ENCODE data around the gene TMEM259. TPM values are rescaled to one million over a fixed set of nuclear protein-coding genes. Genes with fewer than 3 reads are reported as not detected.

Gene TMEM259
- total and polyA plus RNA-seq, 2 experiments from 2014 or later, result 82.8 to 196 TPM

DNA sequence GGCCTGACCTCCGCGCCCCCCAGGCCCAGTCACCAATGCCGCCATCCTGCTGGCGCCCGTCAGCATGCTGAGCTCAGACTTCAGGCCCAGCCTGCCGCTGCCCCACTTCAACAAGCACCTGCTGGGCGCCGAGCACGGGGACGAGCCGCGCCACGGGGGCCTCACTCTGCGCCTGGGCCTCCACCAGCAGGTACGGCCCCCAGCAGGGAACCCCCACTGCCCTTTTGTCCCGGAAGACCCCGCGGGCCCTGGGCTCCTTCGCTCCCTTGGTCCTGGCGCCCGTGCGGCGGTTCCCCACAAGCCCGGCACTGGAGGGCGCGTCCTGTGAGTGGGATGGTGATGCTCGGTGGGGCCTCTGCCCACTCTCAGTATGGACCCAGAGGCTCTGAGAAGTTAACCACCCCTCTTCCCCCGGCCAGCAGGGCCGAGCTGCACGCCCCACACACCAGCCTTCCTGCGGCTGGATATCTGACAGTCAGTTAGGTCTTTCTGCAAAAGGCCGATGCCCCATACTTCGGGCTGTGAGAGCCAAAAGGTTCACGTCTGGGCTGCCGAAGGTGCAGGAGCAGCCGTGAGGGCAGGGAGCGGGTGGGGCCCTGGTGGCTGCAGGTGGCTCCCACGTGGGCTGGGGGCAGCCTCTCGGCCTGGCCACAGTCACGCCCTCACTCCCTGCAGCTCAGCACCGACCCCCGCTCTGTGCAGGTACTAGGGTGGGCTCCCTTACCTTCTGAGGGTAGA lies 28.8 kb downstream of the TMEM259 start:
- Mint-ChIP-seq H3K36me3 (ENCODE audit: low read depth) (peaks cover 26% of the 10 kb centered on the region), H3K27me3 (ENCODE audit: insufficient read depth, low read depth, poor library complexity) (peaks cover 20% of the 10 kb centered on the region), H3K4me1 (peaks cover 3% of the 10 kb centered on the region; the same call in 1 of the 3 replicates), H3K4me3 (no peak overlapping the region), H3K9me3 (no peaks in the 10 kb centered on the region), H3K27ac (no peak overlapping the region)
- DNase-seq (ENCODE audit: low spot score) (no peak), ATAC-seq (peak; percentile 19; the same call in 2 of the 3 replicates)
- TF ChIP-seq, protein P1, sequence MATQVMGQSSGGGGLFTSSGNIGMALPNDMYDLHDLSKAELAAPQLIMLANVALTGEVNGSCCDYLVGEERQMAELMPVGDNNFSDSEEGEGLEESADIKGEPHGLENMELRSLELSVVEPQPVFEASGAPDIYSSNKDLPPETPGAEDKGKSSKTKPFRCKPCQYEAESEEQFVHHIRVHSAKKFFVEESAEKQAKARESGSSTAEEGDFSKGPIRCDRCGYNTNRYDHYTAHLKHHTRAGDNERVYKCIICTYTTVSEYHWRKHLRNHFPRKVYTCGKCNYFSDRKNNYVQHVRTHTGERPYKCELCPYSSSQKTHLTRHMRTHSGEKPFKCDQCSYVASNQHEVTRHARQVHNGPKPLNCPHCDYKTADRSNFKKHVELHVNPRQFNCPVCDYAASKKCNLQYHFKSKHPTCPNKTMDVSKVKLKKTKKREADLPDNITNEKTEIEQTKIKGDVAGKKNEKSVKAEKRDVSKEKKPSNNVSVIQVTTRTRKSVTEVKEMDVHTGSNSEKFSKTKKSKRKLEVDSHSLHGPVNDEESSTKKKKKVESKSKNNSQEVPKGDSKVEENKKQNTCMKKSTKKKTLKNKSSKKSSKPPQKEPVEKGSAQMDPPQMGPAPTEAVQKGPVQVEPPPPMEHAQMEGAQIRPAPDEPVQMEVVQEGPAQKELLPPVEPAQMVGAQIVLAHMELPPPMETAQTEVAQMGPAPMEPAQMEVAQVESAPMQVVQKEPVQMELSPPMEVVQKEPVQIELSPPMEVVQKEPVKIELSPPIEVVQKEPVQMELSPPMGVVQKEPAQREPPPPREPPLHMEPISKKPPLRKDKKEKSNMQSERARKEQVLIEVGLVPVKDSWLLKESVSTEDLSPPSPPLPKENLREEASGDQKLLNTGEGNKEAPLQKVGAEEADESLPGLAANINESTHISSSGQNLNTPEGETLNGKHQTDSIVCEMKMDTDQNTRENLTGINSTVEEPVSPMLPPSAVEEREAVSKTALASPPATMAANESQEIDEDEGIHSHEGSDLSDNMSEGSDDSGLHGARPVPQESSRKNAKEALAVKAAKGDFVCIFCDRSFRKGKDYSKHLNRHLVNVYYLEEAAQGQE (IDR thresholded peaks at IDR 0.05; ENCODE audit: unreplicated experiment), result no peak
- TF ChIP-seq STAT1 (IDR thresholded peaks at IDR 0.05; ENCODE audit: unreplicated experiment) (no peak), EZH2phosphoT487 (IDR thresholded peaks at IDR 0.05; ENCODE audit: unreplicated experiment) (no peak), ZNF331 (CRISPR knock-in tag; IDR thresholded peaks at IDR 0.05; ENCODE audit: low read depth) (no peak), CTCF (conservative IDR thresholded peaks at IDR 0.05; ENCODE audit: low read depth in 2 of 2) (no peak), ZNF114 (CRISPR knock-in tag; IDR thresholded peaks at IDR 0.05) (no peak), JUNB (IDR thresholded peaks at IDR 0.05; ENCODE audit: unreplicated experiment) (no peak), POLR2AphosphoS5 (IDR thresholded peaks at IDR 0.05; ENCODE audit: low read depth) (no peak), NANOG (IDR thresholded peaks at IDR 0.05; ENCODE audit: borderline replicate concordance) (no peak), CREB1 (CRISPR knock-in tag; IDR thresholded peaks at IDR 0.05; ENCODE audit: low read depth) (no peak), ETS1 (IDR thresholded peaks at IDR 0.05) (no peak), EZH2 (IDR thresholded peaks at IDR 0.05; ENCODE audit: low read depth, unreplicated experiment) (no peak)
- TF ChIP-seq, protein P2, sequence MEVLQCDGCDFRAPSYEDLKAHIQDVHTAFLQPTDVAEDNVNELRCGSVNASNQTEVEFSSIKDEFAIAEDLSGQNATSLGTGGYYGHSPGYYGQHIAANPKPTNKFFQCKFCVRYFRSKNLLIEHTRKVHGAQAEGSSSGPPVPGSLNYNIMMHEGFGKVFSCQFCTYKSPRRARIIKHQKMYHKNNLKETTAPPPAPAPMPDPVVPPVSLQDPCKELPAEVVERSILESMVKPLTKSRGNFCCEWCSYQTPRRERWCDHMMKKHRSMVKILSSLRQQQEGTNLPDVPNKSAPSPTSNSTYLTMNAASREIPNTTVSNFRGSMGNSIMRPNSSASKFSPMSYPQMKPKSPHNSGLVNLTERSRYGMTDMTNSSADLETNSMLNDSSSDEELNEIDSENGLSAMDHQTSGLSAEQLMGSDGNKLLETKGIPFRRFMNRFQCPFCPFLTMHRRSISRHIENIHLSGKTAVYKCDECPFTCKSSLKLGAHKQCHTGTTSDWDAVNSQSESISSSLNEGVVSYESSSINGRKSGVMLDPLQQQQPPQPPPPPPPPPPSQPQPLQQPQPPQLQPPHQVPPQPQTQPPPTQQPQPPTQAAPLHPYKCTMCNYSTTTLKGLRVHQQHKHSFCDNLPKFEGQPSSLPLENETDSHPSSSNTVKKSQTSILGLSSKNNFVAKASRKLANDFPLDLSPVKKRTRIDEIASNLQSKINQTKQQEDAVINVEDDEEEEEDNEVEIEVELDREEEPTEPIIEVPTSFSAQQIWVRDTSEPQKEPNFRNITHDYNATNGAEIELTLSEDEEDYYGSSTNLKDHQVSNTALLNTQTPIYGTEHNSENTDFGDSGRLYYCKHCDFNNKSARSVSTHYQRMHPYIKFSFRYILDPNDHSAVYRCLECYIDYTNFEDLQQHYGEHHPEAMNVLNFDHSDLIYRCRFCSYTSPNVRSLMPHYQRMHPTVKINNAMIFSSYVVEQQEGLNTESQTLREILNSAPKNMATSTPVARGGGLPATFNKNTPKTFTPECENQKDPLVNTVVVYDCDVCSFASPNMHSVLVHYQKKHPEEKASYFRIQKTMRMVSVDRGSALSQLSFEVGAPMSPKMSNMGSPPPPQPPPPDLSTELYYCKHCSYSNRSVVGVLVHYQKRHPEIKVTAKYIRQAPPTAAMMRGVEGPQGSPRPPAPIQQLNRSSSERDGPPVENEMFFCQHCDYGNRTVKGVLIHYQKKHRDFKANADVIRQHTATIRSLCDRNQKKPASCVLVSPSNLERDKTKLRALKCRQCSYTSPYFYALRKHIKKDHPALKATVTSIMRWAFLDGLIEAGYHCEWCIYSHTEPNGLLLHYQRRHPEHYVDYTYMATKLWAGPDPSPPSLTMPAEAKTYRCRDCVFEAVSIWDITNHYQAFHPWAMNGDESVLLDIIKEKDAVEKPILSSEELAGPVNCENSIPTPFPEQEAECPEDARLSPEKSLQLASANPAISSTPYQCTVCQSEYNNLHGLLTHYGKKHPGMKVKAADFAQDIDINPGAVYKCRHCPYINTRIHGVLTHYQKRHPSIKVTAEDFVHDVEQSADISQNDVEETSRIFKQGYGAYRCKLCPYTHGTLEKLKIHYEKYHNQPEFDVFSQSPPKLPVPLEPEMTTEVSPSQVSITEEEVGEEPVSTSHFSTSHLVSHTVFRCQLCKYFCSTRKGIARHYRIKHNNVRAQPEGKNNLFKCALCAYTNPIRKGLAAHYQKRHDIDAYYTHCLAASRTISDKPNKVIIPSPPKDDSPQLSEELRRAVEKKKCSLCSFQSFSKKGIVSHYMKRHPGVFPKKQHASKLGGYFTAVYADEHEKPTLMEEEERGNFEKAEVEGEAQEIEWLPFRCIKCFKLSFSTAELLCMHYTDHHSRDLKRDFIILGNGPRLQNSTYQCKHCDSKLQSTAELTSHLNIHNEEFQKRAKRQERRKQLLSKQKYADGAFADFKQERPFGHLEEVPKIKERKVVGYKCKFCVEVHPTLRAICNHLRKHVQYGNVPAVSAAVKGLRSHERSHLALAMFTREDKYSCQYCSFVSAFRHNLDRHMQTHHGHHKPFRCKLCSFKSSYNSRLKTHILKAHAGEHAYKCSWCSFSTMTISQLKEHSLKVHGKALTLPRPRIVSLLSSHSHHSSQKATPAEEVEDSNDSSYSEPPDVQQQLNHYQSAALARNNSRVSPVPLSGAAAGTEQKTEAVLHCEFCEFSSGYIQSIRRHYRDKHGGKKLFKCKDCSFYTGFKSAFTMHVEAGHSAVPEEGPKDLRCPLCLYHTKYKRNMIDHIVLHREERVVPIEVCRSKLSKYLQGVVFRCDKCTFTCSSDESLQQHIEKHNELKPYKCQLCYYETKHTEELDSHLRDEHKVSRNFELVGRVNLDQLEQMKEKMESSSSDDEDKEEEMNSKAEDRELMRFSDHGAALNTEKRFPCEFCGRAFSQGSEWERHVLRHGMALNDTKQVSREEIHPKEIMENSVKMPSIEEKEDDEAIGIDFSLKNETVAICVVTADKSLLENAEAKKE (CRISPR knock-in tag; IDR thresholded peaks at IDR 0.05), result no peak
- no peak overlapping the region for H2AFZ ChIP-seq
- peaks cover 25% of the 10 kb centered on the region for H3F3A ChIP-seq (replicated peaks; ENCODE audit: low read depth)
- H3K27me3 ChIP-seq (ENCODE audit: insufficient read depth), result peaks cover 3% of the 10 kb centered on the region; the same call in 1 of the 2 replicates
- no peaks in the 10 kb centered on the region for H3K79me2 ChIP-seq (replicated peaks; ENCODE audit: insufficient read depth)
- peaks cover 2% of the 10 kb centered on the region; the same call in 1 of the 2 replicates for H4K20me1 ChIP-seq (replicated peaks; ENCODE audit: insufficient read depth)
- H3K36me3 ChIP-seq (ENCODE audit: insufficient read depth), result peaks cover 2% of the 10 kb centered on the region; the same call in 1 of the 2 replicates
- H3K4me1 ChIP-seq (ENCODE audit: insufficient read depth), result no peaks in the 10 kb centered on the region
- H3K9me2 ChIP-seq (ENCODE audit: insufficient read depth), result no peaks in the 10 kb centered on the region
- H3K4me2 ChIP-seq, result no peak overlapping the region
- H3K27ac ChIP-seq (ENCODE audit: low read depth), result no peak overlapping the region
- H3K4me3 ChIP-seq, result no peak overlapping the region

All from GM23338 (cell line).